Activated CD4-positive, alpha-beta memory T cell treated with anti-CD3 and anti-CD28 coated beads, Interleukin-2, amount 10 ng/mL, durations not matched to agents 7 days and 5 days (primary cell): ENCODE measurements around the gene DNAAF3. TPM values are rescaled to one million over a fixed set of nuclear protein-coding genes. Genes with fewer than 3 reads are reported as not detected.
"Not testable (repeated sequence)": the region's sequence is repeated elsewhere in the genome, so short reads cannot be mapped to it uniquely, and the experiment has no call there.

Experiments
- CTCF ChIA-PET: fragments of 350-600 bp; sonication (Branson Sonifier 250); formaldehyde crosslinking; loops from one replicate; lab custom pipeline; 2021; ENCODE audit warnings: antibody characterized with exemption, inconsistent platforms; lab: Charles Lee
- POLR2A ChIA-PET: fragments of 350-600 bp; sonication (Branson Sonifier 250); formaldehyde crosslinking; loops from one replicate; lab custom pipeline; 2021; ENCODE audit warnings: antibody characterized with exemption; lab: Charles Lee
- DNase-seq: peaks from one replicate; pipeline ENCODE4 v3.0.0-alpha.2; 2020
- H3K27ac Mint-ChIP-seq: one replicate; pipeline ENCODE4 v1.8.0; 2021; ENCODE audit warnings: mild to moderate bottlenecking, mixed read lengths
- H3K27me3 Mint-ChIP-seq: one replicate; pipeline ENCODE4 v1.8.0; 2021; ENCODE audit warnings: mixed read lengths
- H3K36me3 Mint-ChIP-seq: one replicate; pipeline ENCODE4 v1.8.0; 2021; ENCODE audit warnings: low read depth, mixed read lengths
- H3K4me1 Mint-ChIP-seq: one replicate; pipeline ENCODE4 v1.8.0; 2021; ENCODE audit warnings: mixed read lengths
- H3K4me3 Mint-ChIP-seq: one replicate; pipeline ENCODE4 v1.8.0; 2021; ENCODE audit warnings: mild to moderate bottlenecking, mixed read lengths
- H3K9me3 Mint-ChIP-seq: one replicate; pipeline ENCODE4 v1.8.0; 2021; ENCODE audit warnings: mixed read lengths
- total RNA-seq, 2 experiments: library from RNA; stranded (reverse); gene quantifications; one replicate each; pipeline ENCODE4 v1.2.3, GENCODE V29; 2021

Gene DNAAF3
- total RNA-seq, 2 experiments from 2014 or later: not detected

- Mint-ChIP-seq H3K36me3 (no peaks in the 10 kb centered on the region), H3K9me3 (peaks cover 5% of the 10 kb centered on the region), H3K4me1 (peaks cover 22% of the 10 kb centered on the region), H3K27me3 (peaks cover 55% of the 10 kb centered on the region), H3K27ac (no peak overlapping the region), H3K4me3 (peak overlapping the region; percentile 55)
- ChIA-PET POLR2A (no interaction called here), CTCF (interaction anchor here (2.6 kb wide), 1 partner anchor 13 kb away, joined by 7 read pairs; no protein-coding TSS in a partner anchor)
- no peak for DNase-seq
Observed at GRCh38 chr19:55173186-55173713, 6.8 kb upstream of the DNAAF3 start.

DNA sequence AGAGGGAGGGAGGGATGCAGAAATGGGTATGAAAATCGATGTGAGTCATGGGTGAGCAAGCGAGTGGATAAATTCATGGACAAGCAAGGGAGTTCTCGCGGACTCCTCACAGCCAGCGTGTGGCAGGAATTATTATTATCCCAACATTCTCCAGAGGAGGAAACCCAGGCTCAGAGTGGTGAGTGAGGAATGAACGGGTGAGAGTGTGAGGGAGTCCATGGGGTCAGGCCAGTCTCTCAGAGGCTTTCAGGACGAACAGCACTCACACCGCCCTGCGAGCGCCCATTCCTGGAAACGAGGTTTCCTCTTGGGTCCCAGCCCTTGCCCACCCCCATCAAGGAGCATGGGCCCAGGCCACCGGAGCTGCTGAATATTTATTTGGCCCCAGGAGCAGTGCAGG, 6.3 kb upstream of the DNAAF3 start:
- ChIA-PET CTCF (interaction anchor here (2.6 kb wide), 1 partner anchor 12 kb away, joined by 7 read pairs; no protein-coding TSS in a partner anchor), POLR2A (no interaction called here)
- Mint-ChIP-seq H3K27ac (no peak overlapping the region), H3K27me3 (peaks cover 56% of the 10 kb centered on the region), H3K4me3 (peak overlapping the region; percentile 55), H3K36me3 (no peaks in the 10 kb centered on the region), H3K4me1 (peaks cover 20% of the 10 kb centered on the region), H3K9me3 (peaks cover 5% of the 10 kb centered on the region)
- no peak for DNase-seq

- Mint-ChIP-seq H3K4me3 (peak overlapping the region; percentile 5), H3K4me1 (peaks cover 19% of the 10 kb centered on the region), H3K27me3 (peaks cover 57% of the 10 kb centered on the region)
- POLR2A ChIA-PET, H3K36me3 Mint-ChIP-seq, CTCF ChIA-PET, H3K9me3 Mint-ChIP-seq, H3K27ac Mint-ChIP-seq, DNase-seq: not testable (repeated sequence)
Observed at GRCh38 chr19:55172318-55172717, 5.9 kb upstream of the DNAAF3 start.

GRCh38 chr19:55171440-55171839, 5.0 kb upstream of the DNAAF3 start:
- Mint-ChIP-seq H3K4me3 (no peak overlapping the region), H3K27me3 (peaks cover 58% of the 10 kb centered on the region), H3K4me1 (peaks cover 26% of the 10 kb centered on the region), H3K36me3 (no peaks in the 10 kb centered on the region), H3K27ac (no peak overlapping the region), H3K9me3 (peaks cover 5% of the 10 kb centered on the region)
- POLR2A ChIA-PET: interaction anchor here (0.9 kb wide), 1 partner anchor 11 kb away, joined by 3 read pairs; no protein-coding TSS in a partner anchor
- CTCF ChIA-PET: interaction anchor here (1.0 kb wide), 1 partner anchor 11 kb away, joined by 3 read pairs; no protein-coding TSS in a partner anchor
- no peak for DNase-seq

GRCh38 chr19:55169136-55169535, 2.7 kb upstream of the DNAAF3 start:
- no peak for DNase-seq
- CTCF ChIA-PET: interaction anchor here (1.6 kb wide), 1 partner anchor 9 kb away, joined by 7 read pairs; no protein-coding TSS in a partner anchor
- no peak overlapping the region for H3K27ac Mint-ChIP-seq
- H3K4me3 Mint-ChIP-seq: no peak overlapping the region
- no peaks in the 10 kb centered on the region for H3K9me3 Mint-ChIP-seq
- peaks cover 64% of the 10 kb centered on the region for H3K27me3 Mint-ChIP-seq
- H3K36me3 Mint-ChIP-seq: no peaks in the 10 kb centered on the region
- POLR2A ChIA-PET: no interaction called here
- H3K4me1 Mint-ChIP-seq: peaks cover 23% of the 10 kb centered on the region

DNA sequence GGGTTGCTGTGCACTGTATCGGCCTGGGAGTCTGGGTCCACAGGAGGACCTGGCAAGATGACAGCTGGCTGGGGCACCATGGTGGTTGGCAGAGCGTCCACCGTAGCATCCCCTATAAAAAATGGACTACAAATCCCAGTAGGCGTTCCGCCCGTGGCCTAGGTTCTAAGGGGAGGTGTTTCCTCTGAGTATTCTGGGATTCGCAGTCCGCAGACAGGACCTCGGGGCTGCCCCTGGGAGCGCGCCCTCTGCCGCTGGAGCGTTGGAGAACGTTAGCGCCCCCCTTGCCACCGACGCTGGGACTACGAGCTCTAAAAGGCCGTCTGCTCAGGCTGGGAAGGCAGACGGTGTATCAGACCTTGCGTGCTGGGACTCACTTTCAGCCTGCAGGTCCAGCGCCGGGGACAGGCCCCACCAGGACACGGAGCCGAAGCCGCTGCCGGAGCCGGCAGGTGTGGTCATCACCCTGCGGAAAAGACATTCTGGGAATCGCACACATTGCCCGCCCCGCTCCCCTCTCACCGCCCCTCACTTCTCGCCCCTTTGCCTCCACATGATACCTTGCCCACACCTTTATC, 372 bp downstream of the DNAAF3 start:
- Mint-ChIP-seq H3K27ac (no peak overlapping the region), H3K9me3 (no peaks in the 10 kb centered on the region), H3K4me3 (peak overlapping the region; percentile 60), H3K27me3 (peaks cover 47% of the 10 kb centered on the region), H3K4me1 (peaks cover 11% of the 10 kb centered on the region), H3K36me3 (no peaks in the 10 kb centered on the region)
- ChIA-PET POLR2A (no interaction called here), CTCF (interaction anchor here (0.7 to 2.2 kb wide), 4 partner anchors 25 to 1087 kb away, joined by 3 to 7 read pairs (median 4); no protein-coding TSS in a partner anchor)
- peak; percentile 32 for DNase-seq

DNA sequence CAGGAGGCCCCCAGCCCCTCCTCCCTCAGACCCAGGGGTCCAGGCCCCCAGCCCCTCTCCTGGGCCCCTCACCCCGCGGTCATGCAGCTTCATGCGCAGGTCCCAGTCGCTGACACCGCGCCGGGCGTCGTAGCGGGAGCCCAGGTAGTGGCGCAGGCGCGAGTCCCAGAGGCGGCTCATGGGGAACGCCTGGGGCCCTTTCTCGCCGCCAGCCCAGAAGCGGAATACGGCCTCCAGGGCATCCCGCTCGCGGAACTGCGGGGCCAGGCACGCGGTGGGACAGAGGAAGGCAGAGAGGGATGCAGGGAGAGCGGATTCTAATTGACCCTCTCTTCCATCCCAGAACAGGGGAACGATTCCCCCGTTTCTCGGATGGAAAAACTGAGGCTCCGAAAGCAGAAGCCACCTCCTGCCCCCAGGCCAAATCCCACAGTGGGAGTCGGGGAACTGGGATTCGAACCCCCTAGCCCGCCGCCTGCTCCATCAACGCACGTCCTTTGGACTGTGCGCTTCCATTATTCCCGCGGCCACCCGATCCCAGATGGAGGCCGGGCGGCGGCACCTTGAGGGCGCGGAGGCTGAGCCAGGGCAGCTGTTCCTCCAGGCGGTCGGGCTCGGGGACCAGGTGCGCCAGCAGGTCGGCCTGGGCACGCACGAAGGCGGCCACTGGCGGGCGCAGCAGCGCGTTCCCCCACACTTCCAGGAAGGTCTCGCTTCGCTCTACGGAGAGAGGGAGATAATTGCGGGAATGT, 4.7 kb downstream of the DNAAF3 start:
- peaks cover 40% of the 10 kb centered on the region for H3K27me3 Mint-ChIP-seq
- H3K36me3 Mint-ChIP-seq: no peaks in the 10 kb centered on the region
- no peaks in the 10 kb centered on the region for H3K9me3 Mint-ChIP-seq
- no peak for DNase-seq
- ChIA-PET POLR2A (interaction anchor here (1.4 kb wide), 1 partner anchor 281 kb away, joined by 3 read pairs; no protein-coding TSS in a partner anchor), CTCF (interaction anchor here (0.7 to 2.1 kb wide), 3 partner anchors 280 to 493 kb away, joined by 4 to 12 read pairs (median 4); no protein-coding TSS in a partner anchor)
- H3K4me1 Mint-ChIP-seq: peaks cover 7% of the 10 kb centered on the region
- no peak overlapping the region for H3K4me3 Mint-ChIP-seq
- H3K27ac Mint-ChIP-seq: no peak overlapping the region

GRCh38 chr19:55160986-55161365, 5.4 kb downstream of the DNAAF3 start:
- Mint-ChIP-seq H3K36me3 (no peaks in the 10 kb centered on the region), H3K4me3 (no peak overlapping the region), H3K4me1 (peaks cover 3% of the 10 kb centered on the region), H3K27ac (no peak overlapping the region), H3K9me3 (no peaks in the 10 kb centered on the region), H3K27me3 (peaks cover 36% of the 10 kb centered on the region)
- CTCF ChIA-PET: interaction anchor here (0.6 to 2.5 kb wide), 16 partner anchors 8 to 487 kb away, joined by 3 to 12 read pairs (median 4); partner anchors contain the start of genes PPP1R12C and SYT5
- POLR2A ChIA-PET: interaction anchor here (1.0 to 1.4 kb wide), 2 partner anchors 11 to 280 kb away, joined by 3 read pairs; no protein-coding TSS in a partner anchor
- no peak for DNase-seq

- peaks cover 3% of the 10 kb centered on the region for H3K4me1 Mint-ChIP-seq
- no peaks in the 10 kb centered on the region for H3K36me3 Mint-ChIP-seq
- CTCF ChIA-PET: interaction anchor here (0.6 to 2.5 kb wide), 19 partner anchors 9 to 486 kb away, joined by 3 to 12 read pairs (median 4); partner anchors contain the start of genes PPP1R12C and SYT5
- H3K9me3 Mint-ChIP-seq: no peaks in the 10 kb centered on the region
- POLR2A ChIA-PET: interaction anchor here (0.8 to 1.4 kb wide), 3 partner anchors 11 to 279 kb away, joined by 3 read pairs; partner anchors contain the start of gene PPP6R1
- peaks cover 30% of the 10 kb centered on the region for H3K27me3 Mint-ChIP-seq
- H3K4me3 Mint-ChIP-seq: no peak overlapping the region
- H3K27ac Mint-ChIP-seq: no peak overlapping the region
- DNase-seq: peak; percentile 91
Observed at GRCh38 chr19:55160128-55160985, 6.1 kb downstream of the DNAAF3 start.

DNA sequence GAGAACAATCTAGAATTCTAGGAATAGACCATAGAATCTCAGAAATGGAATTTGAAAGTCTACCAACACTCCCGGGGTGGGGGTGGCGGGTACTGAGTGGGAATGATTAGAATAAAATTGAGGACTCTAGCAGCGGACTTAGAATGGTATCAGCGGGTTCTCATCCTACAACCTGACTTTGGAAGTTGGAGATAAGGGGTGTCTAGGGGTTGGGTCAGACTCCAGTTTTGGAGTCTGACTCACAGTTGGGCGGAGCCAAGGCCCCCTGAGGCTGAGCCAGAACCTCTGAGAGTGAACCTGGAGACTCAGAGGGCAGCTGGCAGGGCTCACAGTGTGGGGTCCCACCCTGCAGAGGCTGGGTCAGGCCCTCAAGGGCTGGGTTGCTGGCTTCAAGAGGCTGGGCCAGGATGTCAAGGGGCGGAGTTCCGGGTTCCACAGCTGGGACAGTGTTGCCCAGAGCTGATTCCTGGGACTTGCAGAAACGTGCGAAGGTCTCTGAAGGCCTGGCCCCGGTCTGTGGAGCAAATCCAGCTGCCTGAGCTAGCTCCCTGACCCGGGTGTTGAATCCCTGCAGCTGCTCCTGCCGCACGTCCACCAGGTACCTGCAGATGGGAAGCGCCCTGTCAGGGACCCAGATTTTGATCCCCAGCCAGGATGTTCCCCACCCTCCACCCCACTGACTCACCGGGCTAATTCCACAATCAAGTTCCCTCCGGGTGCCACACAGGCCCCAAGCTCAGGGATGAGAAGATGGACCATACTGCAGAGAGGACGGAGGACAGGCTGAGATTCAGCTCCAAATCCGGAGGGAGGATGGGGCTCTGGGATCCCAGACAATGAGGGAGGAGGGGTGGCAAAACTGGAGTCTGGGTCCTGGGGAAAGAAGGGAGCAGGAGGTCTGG, 7.3 kb downstream of the DNAAF3 start:
- DNase-seq: no peak
- Mint-ChIP-seq H3K27ac (no peak overlapping the region), H3K4me1 (peaks cover 9% of the 10 kb centered on the region), H3K36me3 (no peaks in the 10 kb centered on the region), H3K4me3 (no peak overlapping the region), H3K9me3 (peaks cover 4% of the 10 kb centered on the region), H3K27me3 (peaks cover 26% of the 10 kb centered on the region)
- ChIA-PET CTCF (interaction anchor here (0.9 to 2.5 kb wide), 11 partner anchors 8 to 278 kb away, joined by 3 to 12 read pairs (median 7); partner anchors contain the start of gene RDH13), POLR2A (no interaction called here)

DNA sequence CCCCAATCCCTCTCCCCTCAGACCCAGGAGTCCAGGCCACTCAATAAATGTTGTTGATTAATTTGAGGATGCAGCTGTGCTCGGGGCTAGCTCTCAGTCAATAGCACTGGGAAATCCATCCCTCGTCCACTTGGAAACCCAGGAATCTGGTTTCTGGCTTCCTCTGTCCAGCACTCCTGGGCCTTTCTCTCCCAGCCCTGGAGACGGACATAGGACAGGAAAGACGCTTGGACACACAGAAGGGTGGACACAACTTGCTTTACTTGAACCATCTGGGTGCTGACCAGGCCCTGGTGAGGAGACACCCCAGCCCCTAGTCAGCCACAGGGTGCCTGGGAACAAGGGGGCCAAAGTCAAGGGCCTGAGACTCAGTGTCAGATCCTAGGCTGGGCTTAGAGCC, 8.0 kb downstream of the DNAAF3 start:
- peaks cover 14% of the 10 kb centered on the region for H3K4me1 Mint-ChIP-seq
- H3K27me3 Mint-ChIP-seq: peaks cover 22% of the 10 kb centered on the region
- POLR2A ChIA-PET: no interaction called here
- H3K9me3 Mint-ChIP-seq: peaks cover 4% of the 10 kb centered on the region
- H3K27ac Mint-ChIP-seq: no peak overlapping the region
- no peaks in the 10 kb centered on the region for H3K36me3 Mint-ChIP-seq
- CTCF ChIA-PET: no interaction called here
- no peak for DNase-seq
- H3K4me3 Mint-ChIP-seq: no peak overlapping the region
